Measurements from ENCODE around the gene FREM1.

DNA sequence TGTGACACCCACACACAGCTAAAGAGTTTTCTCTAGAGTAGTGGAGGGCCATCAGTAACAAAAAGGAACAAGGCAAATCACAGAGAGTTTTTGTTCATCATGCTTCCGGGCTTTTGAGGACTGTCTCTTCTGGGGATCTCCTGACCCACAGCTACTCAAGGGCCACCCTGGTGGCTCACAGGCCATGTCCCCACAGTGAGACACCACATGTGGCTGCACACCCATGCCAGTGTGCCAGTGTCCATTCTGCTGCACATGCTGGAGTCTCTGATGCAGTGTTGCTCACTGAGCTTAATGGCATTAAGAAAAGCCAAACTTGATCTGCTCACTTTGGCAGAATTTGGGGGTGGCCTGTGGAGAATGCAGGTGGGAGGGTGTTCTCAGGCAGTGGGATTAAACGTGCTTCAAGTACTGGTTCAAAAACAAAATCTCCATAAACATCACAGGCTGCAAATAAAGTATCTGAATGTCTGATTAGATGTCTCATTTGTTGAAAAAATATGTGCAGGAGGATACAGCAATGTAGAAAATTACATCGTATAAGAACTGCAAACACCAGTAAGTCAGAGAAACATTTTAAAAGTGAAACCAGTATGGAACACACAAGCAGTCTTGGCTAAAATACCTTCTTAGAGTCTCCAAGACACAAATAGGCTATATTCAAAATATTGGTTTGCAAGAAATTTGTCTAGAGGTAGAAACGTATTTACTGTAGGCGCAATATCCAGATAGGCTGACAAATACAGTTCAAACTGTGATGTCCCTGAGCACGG is 11.0 kb downstream of the FREM1 start:
- no peak for TF ChIP-seq POLR2A (IDR thresholded peaks at IDR 0.05)
- TF ChIP-seq, protein P1, sequence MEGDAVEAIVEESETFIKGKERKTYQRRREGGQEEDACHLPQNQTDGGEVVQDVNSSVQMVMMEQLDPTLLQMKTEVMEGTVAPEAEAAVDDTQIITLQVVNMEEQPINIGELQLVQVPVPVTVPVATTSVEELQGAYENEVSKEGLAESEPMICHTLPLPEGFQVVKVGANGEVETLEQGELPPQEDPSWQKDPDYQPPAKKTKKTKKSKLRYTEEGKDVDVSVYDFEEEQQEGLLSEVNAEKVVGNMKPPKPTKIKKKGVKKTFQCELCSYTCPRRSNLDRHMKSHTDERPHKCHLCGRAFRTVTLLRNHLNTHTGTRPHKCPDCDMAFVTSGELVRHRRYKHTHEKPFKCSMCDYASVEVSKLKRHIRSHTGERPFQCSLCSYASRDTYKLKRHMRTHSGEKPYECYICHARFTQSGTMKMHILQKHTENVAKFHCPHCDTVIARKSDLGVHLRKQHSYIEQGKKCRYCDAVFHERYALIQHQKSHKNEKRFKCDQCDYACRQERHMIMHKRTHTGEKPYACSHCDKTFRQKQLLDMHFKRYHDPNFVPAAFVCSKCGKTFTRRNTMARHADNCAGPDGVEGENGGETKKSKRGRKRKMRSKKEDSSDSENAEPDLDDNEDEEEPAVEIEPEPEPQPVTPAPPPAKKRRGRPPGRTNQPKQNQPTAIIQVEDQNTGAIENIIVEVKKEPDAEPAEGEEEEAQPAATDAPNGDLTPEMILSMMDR (IDR thresholded peaks at IDR 0.05), result no peak
